H54 (cell line): ENCODE data around the gene SLC25A33.
A peak's percentile ranks its signal among the peaks of the same experiment; 100 is the strongest.
"Not testable (repeated sequence)": the region's sequence is repeated elsewhere in the genome, so short reads cannot be mapped to it uniquely, and the experiment has no call there.

ENCODE experiments used
- DNase-seq: peaks from one replicate; pipeline ENCODE4 v3.0.0; 2011; ENCODE audit warnings: low spot score, mixed read lengths; ENCODE audit not compliant: insufficient read length
- FAIRE-seq: peaks from 3 replicates; lab custom pipeline; 2011; peaks lifted over from hg19 to GRCh38; lab: Jason Lieb, UNC
- POLR2A ChIP-seq: IDR thresholded peaks from 2 replicates; pipeline ENCODE4 v1.6.1; 2011; ENCODE audit warnings: low read depth, mild to moderate bottlenecking, low read length

SLC25A33 gene

GRCh38 chr1:9539165-9539828, at the start of gene SLC25A33:
Gene SLC25A33 (plus strand): TSS chr1:9539465. CDS start chr1:9539692, 227 bp downstream.
- peak; percentile 91 for DNase-seq
- FAIRE-seq = peak; percentile 84
- TF ChIP-seq POLR2A = peak; percentile 84

- peak; percentile 53 for DNase-seq
- TF ChIP-seq POLR2A = no peak
- no peak for FAIRE-seq
These were observed 48.5 kb upstream of the SLC25A33 start for GRCh38 chr1:9490605-9491339.

GRCh38 chr1:9493326-9493725, 45.9 kb upstream of the SLC25A33 start:
- no peak for DNase-seq
- TF ChIP-seq POLR2A = no peak
- no peak for FAIRE-seq

GRCh38 chr1:9494936-9495758, 44.1 kb upstream of the SLC25A33 start:
- FAIRE-seq = no peak
- TF ChIP-seq POLR2A = no peak

GRCh38 chr1:9495854-9496374, 43.4 kb upstream of the SLC25A33 start:
- DNase-seq = no peak
- no peak for TF ChIP-seq POLR2A
- no peak for FAIRE-seq

More at GRCh38 chr1:9494936-9495758, 44.1 kb upstream of the SLC25A33 start:
- peak; percentile 45 for DNase-seq

- FAIRE-seq (no peak), DNase-seq (no peak)
- no peak for TF ChIP-seq POLR2A
These were observed 38.2 kb upstream of the SLC25A33 start for GRCh38 chr1:9500756-9501754.

- TF ChIP-seq POLR2A = no peak
- no peak for FAIRE-seq
- DNase-seq = no peak
These were observed 36.1 kb upstream of the SLC25A33 start for GRCh38 chr1:9503001-9503675.

- no peak for TF ChIP-seq POLR2A
- DNase-seq (no peak), FAIRE-seq (no peak)
These were observed 34.1 kb upstream of the SLC25A33 start for GRCh38 chr1:9505143-9505542.

- FAIRE-seq (no peak), DNase-seq (no peak)
- no peak for TF ChIP-seq POLR2A
These were observed 32.4 kb upstream of the SLC25A33 start for GRCh38 chr1:9506901-9507300.

- no peak for FAIRE-seq
- no peak for TF ChIP-seq POLR2A
- no peak for DNase-seq
These were observed 29.1 kb upstream of the SLC25A33 start for GRCh38 chr1:9510130-9510529.

- DNase-seq, FAIRE-seq: not testable (repeated sequence)
These were observed 23.7 kb upstream of the SLC25A33 start for GRCh38 chr1:9515550-9515949.

- TF ChIP-seq POLR2A = no peak
- DNase-seq (no peak), FAIRE-seq (no peak)
These were observed 20.7 kb upstream of the SLC25A33 start for GRCh38 chr1:9518454-9518998.
